Measurements from ENCODE around the gene MAN1C1. TPM values are rescaled to one million over a fixed set of nuclear protein-coding genes. Genes with fewer than 3 reads are reported as not detected.

MAN1C1 gene
- total RNA-seq, 2 donors from 2014 or later = 2.7 to 4.3 TPM

- no peak for DNase-seq
- intact Hi-C loops (cut with DNase I) = no loop called here
- Histone ChIP-seq H3K27ac (no peak overlapping the region), H3K36me3 (no peaks in the 10 kb centered on the region), H3K9me3 (no peaks in the 10 kb centered on the region), H3K9ac (ENCODE audit: low read depth in 2 of 2, low read length in 2 of 2) (no peak overlapping the region), H3K4me1 (no peaks in the 10 kb centered on the region), H3K27me3 (no peaks in the 10 kb centered on the region), H3K4me3 (no peak overlapping the region)
- TF ChIP-seq CTCF (IDR thresholded peaks at IDR 0.05) = no peak
Measured at GRCh38 chr1:25714372-25714931, 97.9 kb downstream of the MAN1C1 start.

GRCh38 chr1:25715888-25716287 is 99.3 kb downstream of the MAN1C1 start:
- Histone ChIP-seq H3K27me3 (no peaks in the 10 kb centered on the region), H3K9me3 (no peaks in the 10 kb centered on the region), H3K4me1 (no peaks in the 10 kb centered on the region), H3K36me3 (no peaks in the 10 kb centered on the region), H3K4me3 (no peak overlapping the region), H3K9ac (ENCODE audit: low read depth in 2 of 2, low read length in 2 of 2) (no peak overlapping the region), H3K27ac (no peak overlapping the region)
- intact Hi-C loops (cut with DNase I) = no loop called here
- TF ChIP-seq CTCF (IDR thresholded peaks at IDR 0.05) = no peak
- DNase-seq = no peak

GRCh38 chr1:25716320-25716719 is 99.7 kb downstream of the MAN1C1 start:
- H3K27me3 ChIP-seq = no peaks in the 10 kb centered on the region
- H3K9ac ChIP-seq (ENCODE audit: low read depth in 2 of 2, low read length in 2 of 2) = no peak overlapping the region
- intact Hi-C loops (cut with DNase I) = no loop called here
- H3K36me3 ChIP-seq = no peaks in the 10 kb centered on the region
- no peak overlapping the region for H3K27ac ChIP-seq
- no peaks in the 10 kb centered on the region for H3K4me1 ChIP-seq
- H3K9me3 ChIP-seq = no peaks in the 10 kb centered on the region
- no peak overlapping the region for H3K4me3 ChIP-seq
- no peak for DNase-seq
- no peak for TF ChIP-seq CTCF (IDR thresholded peaks at IDR 0.05)

- no peaks in the 10 kb centered on the region for H3K9me3 ChIP-seq
- H3K27me3 ChIP-seq = no peaks in the 10 kb centered on the region
- H3K4me3 ChIP-seq = no peak overlapping the region
- H3K36me3 ChIP-seq = no peaks in the 10 kb centered on the region
- intact Hi-C loops (cut with DNase I) = no loop called here
- TF ChIP-seq CTCF (IDR thresholded peaks at IDR 0.05) = no peak
- no peak overlapping the region for H3K9ac ChIP-seq (ENCODE audit: low read depth in 2 of 2, low read length in 2 of 2)
- no peak for DNase-seq
- no peak overlapping the region for H3K27ac ChIP-seq
- H3K4me1 ChIP-seq = no peaks in the 10 kb centered on the region
Measured at GRCh38 chr1:25718732-25719131, 102.1 kb downstream of the MAN1C1 start.

GRCh38 chr1:25720624-25721023 is 104.0 kb downstream of the MAN1C1 start:
- H3K4me1 ChIP-seq = no peaks in the 10 kb centered on the region
- no peak for DNase-seq
- no peak overlapping the region for H3K4me3 ChIP-seq
- H3K27me3 ChIP-seq = no peaks in the 10 kb centered on the region
- intact Hi-C loops (cut with DNase I) = no loop called here
- no peak overlapping the region for H3K9ac ChIP-seq (ENCODE audit: low read depth in 2 of 2, low read length in 2 of 2)
- H3K36me3 ChIP-seq = no peaks in the 10 kb centered on the region
- H3K27ac ChIP-seq = no peak overlapping the region
- H3K9me3 ChIP-seq = no peaks in the 10 kb centered on the region
- TF ChIP-seq CTCF (IDR thresholded peaks at IDR 0.05) = no peak
